Fibroblast of skin of right quadriceps (primary cell): ENCODE measurements around the gene NHEJ1.

Experiments
- DNase-seq: peaks from one replicate; pipeline ENCODE4 v3.0.0-alpha.2; 2013

Gene NHEJ1

DNA sequence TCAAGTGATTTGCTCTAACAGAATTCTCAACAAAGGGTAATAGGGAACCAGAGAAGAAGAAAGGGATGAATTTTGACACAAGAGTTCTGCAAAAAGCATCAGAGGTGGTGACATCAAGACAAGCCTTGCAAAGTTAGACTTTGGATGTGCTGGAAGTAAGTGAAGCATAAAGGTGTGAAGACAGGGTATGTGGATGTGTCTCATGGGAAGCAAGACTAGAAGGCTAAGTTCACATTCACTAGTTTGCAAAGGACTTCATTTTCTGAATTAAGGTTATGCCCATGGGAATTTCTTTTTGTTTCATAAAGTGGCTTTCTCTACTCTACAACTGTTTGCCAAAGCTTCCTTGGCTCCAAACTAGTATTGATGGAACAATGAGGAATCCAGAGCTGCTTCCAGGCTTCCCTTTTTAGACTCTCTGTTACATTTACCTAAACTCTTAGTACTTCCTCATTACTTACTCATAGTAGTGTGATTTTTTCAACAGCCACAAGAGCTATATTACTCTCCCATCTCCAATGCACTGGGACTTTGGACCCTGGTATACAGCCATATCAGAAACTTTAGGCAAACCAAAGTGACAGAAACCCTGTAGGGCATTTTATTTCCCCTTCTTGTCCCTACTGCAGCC, 78.8 kb downstream of the NHEJ1 start:
- DNase-seq, result no peak

GRCh38 chr2:219081096-219081495, 79.5 kb downstream of the NHEJ1 start:
- DNase-seq, result no peak

DNA sequence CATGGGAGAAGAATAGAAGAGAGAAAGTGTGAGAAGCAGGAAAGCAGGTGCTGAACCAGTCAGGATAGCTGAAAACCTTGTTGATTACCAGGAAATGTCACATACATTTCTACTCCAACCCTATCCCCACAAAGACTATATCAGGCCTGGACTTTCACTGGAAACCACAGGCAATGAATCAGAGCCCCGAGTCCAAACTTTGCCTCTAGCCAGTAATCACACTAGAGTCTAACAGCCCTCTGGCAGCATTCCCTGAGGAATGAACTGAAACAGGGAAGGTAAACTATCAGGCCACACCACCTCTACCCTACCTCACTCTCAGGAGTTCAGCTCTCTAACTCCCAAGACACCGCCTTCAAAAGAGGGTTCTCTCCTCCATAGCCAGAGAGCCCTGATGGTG, 81.2 kb downstream of the NHEJ1 start:
- DNase-seq, result peak; percentile 11

DNA sequence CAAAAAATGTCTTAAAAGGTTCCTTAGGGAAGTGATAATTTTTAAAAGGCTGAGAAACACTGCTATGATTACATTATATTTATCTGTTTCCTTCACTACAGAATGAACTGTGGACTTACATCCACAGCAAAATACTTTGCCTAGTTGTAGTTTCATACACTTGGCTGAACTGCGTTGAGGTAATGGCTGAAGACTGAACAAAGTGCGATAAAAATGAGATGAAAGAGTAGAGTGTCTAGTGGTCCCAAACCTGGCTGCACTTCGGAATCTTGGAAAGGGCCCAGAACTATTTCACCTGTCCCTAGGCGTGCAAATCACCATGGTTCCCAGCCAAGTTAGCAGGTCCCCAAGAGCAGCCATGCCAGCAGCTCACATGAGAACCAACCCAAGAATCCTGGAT, 81.7 kb downstream of the NHEJ1 start:
- DNase-seq, result no peak

GRCh38 chr2:219078126-219078525, 82.5 kb downstream of the NHEJ1 start:
- DNase-seq, result no peak

- DNase-seq, result no peak
Measured at GRCh38 chr2:219076253-219076652, 84.4 kb downstream of the NHEJ1 start.

DNA sequence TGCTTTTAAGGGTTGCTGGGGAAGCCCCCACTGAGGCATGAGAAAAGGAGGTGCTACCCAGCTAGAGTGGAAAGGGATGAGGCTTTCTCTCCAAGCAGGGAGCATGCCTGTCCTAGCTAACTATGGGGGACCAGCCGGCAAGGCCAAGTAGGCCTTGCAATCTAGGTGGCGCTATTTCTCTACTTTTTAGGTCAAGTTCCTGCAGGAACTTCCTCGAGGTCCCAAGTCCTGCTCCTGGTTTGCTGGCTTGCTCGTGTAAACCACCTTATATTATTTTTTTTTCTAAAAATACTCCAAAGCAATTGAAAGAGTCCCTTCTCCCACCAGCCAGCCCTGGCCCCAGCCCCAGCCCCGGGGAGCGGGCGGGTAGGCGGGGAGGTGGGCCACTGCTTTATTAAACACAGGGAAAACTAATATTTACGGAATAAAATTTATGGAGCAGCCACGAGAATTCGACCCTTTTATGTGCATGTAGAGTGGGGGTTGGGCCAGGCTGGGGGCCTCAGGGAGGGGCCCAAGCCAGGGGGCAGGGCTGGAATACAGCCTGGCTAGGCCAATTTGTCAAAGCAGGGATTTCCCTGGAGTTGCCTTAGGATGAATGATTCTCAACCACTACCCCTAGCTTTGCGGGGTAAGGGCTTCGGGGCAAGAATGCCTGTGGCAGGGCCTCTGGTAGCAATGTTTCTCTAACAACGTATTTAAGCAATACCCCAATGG, 87.0 kb downstream of the NHEJ1 start:
- peak; percentile 40 for DNase-seq

DNA sequence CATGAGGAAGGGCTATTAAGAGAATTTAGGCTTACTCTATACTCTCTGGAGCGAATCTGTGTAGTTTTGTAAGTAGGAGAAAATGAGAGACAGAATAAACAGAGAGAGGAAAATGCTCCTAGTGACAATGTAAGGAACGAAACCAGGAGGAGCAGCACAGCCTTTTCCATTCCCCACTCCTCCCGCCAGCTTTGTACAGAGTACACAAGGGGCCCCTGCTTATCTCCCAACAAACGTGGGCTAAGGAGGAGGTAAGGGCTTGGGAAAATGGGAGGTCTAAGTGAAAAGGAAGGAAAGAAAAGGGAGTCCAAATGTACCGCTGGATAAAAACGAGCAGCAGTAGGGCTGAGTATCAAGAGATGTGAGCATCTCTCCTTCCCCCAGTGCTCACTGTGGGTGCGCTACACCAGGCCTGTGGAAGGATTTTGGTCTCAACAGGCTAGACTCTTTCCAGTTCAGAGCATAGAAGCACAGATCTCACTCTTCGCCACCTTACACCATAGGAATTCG, 87.8 kb downstream of the NHEJ1 start:
- no peak for DNase-seq

DNA sequence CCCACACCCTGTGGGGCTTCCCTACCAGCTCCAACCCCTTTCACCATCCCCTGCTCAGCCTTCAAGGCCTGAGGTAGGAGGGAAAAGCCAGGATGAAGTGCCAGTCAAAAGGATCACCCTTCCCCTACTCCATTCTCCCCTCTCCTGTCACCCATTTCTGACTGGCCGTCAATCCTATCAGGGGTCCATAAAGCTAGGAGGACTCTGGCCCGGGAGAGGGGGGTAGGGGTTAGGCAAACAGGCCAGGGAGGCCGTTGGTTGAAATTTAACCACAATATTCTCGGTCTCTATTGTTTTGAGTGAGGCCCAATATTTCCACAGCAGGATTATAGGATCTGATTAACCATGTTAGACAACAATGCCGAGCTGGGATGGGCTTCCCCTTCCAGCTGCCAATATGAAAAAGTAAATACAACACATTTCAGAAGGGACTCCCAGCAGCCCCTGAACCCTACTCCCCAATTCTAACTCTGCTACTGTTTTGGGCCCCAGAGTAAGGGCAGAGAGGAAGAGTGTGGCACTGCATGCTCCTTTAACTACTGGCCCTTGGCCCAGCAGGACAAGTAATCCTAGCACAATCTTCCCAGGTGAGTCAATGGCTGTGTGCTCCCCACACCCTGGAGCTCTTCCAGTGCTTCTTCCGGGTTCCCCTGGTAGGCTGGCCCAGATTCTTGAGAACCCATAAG, 89.3 kb downstream of the NHEJ1 start:
- DNase-seq, result no peak

- no peak for DNase-seq
Measured at GRCh38 chr2:219065484-219065883, 95.1 kb downstream of the NHEJ1 start.

DNA sequence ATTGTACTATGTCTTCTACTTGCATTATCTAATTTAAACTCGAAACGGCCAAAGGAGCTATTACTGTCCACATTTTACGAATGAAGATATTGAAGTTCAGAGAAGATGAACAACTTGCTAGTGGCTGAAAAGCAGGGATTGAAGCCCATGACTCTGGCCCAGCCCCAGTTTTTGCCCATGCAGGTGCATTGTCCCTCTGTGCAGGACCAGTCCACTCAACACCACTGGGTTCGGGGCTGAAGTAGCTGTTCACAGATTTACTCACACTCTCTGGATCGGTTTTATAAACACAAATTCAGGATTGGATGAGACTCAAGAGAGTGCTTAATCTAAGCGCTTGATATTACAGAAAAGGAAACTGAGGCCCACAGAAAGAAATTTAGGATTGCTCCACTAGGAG, 98.5 kb downstream of the NHEJ1 start:
- no peak for DNase-seq

- no peak for DNase-seq
Measured at GRCh38 chr2:219060821-219061791, 99.5 kb downstream of the NHEJ1 start, which contains the start of gene IHH. Gene IHH, minus strand, starts transcription at chr2:219060921. Its CDS starts 454 bp downstream, at chr2:219060467.

DNA sequence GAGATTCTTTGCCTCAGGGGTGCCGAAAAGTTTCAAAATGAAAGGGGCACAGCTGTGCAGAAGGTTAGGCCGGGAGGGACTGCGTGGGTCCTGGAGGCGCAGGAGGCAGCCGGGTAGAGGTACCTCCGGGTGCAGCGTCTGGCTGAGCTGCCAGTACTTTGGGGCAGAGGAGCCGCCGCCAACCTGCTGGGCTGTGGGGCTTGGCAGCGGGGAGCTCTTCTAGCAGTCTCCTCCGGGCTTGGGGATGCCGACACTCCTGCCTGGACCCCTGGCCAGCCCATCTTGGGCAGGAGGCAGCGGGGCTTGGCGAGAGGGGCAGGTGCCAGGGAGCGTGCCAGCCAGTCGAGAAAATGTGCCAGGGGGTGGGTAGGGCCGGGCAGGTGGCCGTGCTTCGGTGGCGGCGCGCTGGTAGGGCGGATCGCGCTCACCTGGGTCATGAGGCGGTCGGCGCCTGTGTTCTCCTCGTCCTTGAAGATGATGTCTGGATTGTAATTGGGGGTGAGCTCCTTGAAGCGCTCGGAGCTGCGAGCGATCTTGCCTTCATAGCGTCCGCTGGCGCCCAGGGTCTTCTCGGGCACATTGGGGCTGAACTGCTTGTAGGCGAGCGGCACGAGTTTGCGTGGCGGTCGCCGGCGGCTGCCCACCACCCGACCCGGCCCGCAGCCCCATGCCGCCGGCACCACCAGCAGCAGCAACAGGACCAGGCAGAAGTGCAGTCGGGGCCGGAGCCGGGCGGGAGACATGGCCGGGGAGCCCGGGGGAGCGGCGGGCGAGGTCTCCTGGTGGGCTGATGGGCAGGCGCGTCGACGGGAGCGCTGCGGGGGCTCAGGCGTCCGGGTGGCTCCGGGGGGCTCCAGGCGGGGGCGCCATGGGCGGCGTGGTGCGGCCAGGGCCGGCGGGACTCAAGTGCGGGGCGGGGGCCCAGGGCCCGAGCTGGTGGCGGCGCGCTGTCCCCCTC, 100.6 kb downstream of the NHEJ1 start:
- no peak for DNase-seq

GRCh38 chr2:219059375-219059724, 101.3 kb downstream of the NHEJ1 start:
- no peak for DNase-seq

DNA sequence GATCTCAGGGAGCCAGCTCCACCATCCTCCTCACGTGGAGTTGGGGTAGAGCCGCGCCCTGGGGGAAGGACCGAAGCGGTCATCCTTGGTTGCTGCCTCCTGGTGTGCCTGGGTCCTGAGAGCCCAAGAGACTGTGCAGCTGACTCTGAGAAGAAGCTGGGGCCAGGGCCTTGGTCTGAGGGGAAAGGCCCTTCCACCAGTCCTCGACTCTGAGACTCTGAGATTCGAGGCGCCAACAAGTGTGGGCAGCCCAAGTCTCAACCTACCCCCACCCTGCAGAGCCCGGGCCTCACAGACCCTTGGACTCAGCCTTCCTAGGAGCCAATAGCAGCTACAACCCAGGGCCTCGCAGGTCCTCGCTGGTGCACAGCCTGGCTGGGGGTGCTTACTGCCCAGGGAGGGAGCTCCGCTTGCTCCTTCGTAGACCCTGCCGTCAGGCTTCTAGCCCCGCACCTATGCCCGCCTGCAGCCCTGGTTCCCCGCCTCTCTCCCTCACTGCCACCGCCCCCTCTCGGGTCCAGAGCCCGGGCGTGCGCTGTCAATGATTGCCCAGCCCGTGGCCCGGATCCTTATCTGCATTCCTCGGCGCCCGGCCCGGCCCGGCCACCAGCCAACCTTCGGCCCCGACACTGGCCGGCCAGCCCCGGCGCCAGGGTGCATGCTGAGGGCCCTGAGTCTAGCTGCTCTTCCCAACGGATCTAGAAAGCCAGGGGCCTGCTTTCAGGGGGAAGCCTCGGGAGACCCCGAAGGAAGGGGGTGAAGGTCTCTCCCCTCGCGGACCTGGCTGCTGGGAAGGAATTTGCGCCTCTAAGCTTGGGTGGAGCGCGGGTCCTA, 101.9 kb downstream of the NHEJ1 start:
- DNase-seq, result no peak

GRCh38 chr2:219057709-219058540, 102.7 kb downstream of the NHEJ1 start:
- DNase-seq, result peak; percentile 43

GRCh38 chr2:219056896-219057708, 103.5 kb downstream of the NHEJ1 start:
- DNase-seq, result no peak

DNA sequence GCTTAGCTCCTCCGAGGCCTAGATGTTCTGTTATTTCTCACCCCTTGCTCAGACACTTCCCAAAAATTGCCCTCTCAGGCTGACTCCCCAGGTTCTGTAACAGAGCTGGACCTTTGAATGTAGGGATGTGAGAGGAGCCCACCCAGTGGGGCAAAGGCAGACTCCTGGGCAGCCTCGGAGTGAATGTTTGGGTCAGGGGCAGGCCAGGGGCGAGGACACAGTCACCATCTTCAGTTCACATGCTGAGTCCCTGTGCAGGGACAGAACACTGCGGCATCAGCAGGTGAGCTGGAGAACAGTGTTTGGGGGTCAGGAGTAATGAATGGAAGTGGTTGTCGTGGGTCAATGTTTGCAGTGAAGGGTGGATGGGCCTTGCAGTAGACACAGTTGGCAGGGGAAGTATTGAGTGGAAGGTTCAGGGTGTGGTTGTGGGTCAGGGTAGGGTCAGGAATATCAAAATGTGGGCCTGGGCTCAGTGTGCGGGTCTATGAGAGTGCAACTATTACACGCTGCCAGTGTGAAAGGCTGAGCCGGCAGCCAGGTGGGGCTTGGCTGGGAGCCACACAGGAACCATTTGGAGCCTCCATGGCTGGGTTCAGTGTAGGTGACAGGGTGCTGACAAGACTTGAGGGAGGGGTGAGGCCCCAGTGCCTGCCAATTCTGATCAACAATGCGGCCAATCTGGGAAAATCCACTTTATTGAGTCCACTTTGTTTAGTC, 104.3 kb downstream of the NHEJ1 start:
- DNase-seq, result no peak
